ENCODE measurements around the gene C19orf12. TPM values are rescaled to one million over a fixed set of nuclear protein-coding genes. Genes with fewer than 3 reads are reported as not detected.
A peak's percentile ranks its signal among the peaks of the same experiment; 100 is the strongest.

C19orf12 gene
- polyA plus RNA-seq, 1 donor from 2014 or later, result 83.8 TPM

- Histone ChIP-seq H3K27me3 (ENCODE audit: insufficient read depth, low read depth, low read length) (no peaks in the 10 kb centered on the region), H3K9ac (ENCODE audit: low read length) (no peak overlapping the region), H3K27ac (ENCODE audit: low read length) (no peak overlapping the region), H3F3A (ENCODE audit: insufficient read depth, low read length, poor library complexity, severe bottlenecking) (no peaks in the 10 kb centered on the region), H2AFZ (ENCODE audit: low read depth, low read length) (no peak overlapping the region), H3K79me2 (replicated peaks; ENCODE audit: insufficient read depth, low read length) (no peaks in the 10 kb centered on the region), H3K9me3 (ENCODE audit: low read length) (no peaks in the 10 kb centered on the region), H3K4me2 (ENCODE audit: low read length) (no peak overlapping the region), H3K9me2 (ENCODE audit: insufficient read depth, low read length) (no peaks in the 10 kb centered on the region), H3K4me3 (ENCODE audit: low read length) (no peak overlapping the region), H3K36me3 (ENCODE audit: insufficient read depth, low read length) (no peaks in the 10 kb centered on the region), H4K20me1 (ENCODE audit: insufficient read depth) (no peaks in the 10 kb centered on the region)
- TF ChIP-seq SMC3 (conservative IDR thresholded peaks at IDR 0.05; ENCODE audit: poor library complexity) (no peak), MXI1 (conservative IDR thresholded peaks at IDR 0.05; ENCODE audit: poor library complexity, severe bottlenecking) (no peak), POLR2AphosphoS5 (IDR thresholded peaks at IDR 0.05) (no peak), EP300 (conservative IDR thresholded peaks at IDR 0.05; ENCODE audit: poor library complexity, severe bottlenecking) (no peak)
Observed at GRCh38 chr19:29696565-29696846, 18.6 kb downstream of the C19orf12 start.

- H3K27ac ChIP-seq (ENCODE audit: low read length), result no peak overlapping the region
- no peak overlapping the region for H3K4me2 ChIP-seq (ENCODE audit: low read length)
- no peaks in the 10 kb centered on the region for H3K27me3 ChIP-seq (ENCODE audit: insufficient read depth, low read depth, low read length)
- no peaks in the 10 kb centered on the region for H3K79me2 ChIP-seq (replicated peaks; ENCODE audit: insufficient read depth, low read length)
- H3K9me3 ChIP-seq (ENCODE audit: low read length), result no peaks in the 10 kb centered on the region
- H3K9me2 ChIP-seq (ENCODE audit: insufficient read depth, low read length), result no peaks in the 10 kb centered on the region
- no peaks in the 10 kb centered on the region for H4K20me1 ChIP-seq (ENCODE audit: insufficient read depth)
- H3F3A ChIP-seq (ENCODE audit: insufficient read depth, low read length, poor library complexity, severe bottlenecking), result no peaks in the 10 kb centered on the region
- TF ChIP-seq SMC3 (conservative IDR thresholded peaks at IDR 0.05; ENCODE audit: poor library complexity) (no peak), MXI1 (conservative IDR thresholded peaks at IDR 0.05; ENCODE audit: poor library complexity, severe bottlenecking) (no peak), REST (IDR thresholded peaks at IDR 0.05; ENCODE audit: borderline replicate concordance) (no peak), TAF1 (IDR thresholded peaks at IDR 0.05; ENCODE audit: low read depth) (no peak), POLR2AphosphoS5 (IDR thresholded peaks at IDR 0.05) (no peak), EP300 (conservative IDR thresholded peaks at IDR 0.05; ENCODE audit: poor library complexity, severe bottlenecking) (no peak)
- no peak overlapping the region for H3K4me3 ChIP-seq (ENCODE audit: low read length)
- no peak overlapping the region for H2AFZ ChIP-seq (ENCODE audit: low read depth, low read length)
- H3K9ac ChIP-seq (ENCODE audit: low read length), result no peak overlapping the region
- H3K36me3 ChIP-seq (ENCODE audit: insufficient read depth, low read length), result no peaks in the 10 kb centered on the region
Observed at GRCh38 chr19:29695765-29696564, 19.1 kb downstream of the C19orf12 start.

DNA sequence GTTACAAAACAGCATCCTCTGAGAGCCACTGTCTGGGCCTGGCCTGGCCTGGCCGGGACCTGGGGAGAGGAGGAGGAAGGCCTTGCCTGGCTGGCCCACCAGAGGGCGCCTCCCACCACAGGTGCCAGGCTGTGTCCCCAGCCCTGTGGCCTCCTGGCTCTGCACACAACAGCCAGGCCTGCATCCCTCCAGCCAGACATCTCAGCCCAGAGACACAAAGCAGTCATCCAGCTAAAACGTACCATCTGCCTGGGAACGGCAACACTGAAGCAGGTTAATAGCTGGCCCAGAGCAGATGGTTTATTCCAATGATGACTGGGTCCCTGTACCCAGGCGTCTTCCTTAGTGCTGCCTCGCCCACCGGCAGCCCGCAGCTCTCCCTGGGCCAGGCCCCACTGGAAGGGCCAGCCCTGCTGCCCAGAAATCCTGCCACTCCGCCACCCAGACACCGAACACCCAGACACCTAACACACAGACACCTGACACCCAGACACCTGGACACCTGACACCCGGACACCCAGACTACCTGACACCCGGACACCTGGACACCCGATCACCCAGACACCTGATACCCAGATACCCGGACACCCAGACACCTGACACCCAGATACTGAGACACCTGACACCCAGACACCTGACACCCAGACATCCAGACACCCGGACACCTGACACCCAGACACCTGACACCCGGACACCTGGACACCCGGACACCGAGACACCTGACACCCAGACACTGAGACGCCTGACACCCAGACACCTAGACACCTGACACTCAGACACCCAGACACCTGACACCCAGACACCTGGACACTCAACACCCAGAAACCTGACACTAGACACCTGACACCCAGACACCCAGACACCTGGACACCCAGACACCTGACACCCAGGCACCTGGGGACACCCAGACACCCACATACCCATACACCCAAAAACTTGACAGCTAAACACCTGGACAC is 20.1 kb downstream of the C19orf12 start:
- Histone ChIP-seq H3K9ac (ENCODE audit: low read length) (no peak overlapping the region), H3K27me3 (ENCODE audit: insufficient read depth, low read depth, low read length) (no peaks in the 10 kb centered on the region), H4K20me1 (ENCODE audit: insufficient read depth) (no peaks in the 10 kb centered on the region), H2AFZ (ENCODE audit: low read depth, low read length) (no peak overlapping the region), H3F3A (ENCODE audit: insufficient read depth, low read length, poor library complexity, severe bottlenecking) (no peaks in the 10 kb centered on the region), H3K36me3 (ENCODE audit: insufficient read depth, low read length) (no peaks in the 10 kb centered on the region), H3K9me3 (ENCODE audit: low read length) (no peaks in the 10 kb centered on the region), H3K9me2 (ENCODE audit: insufficient read depth, low read length) (no peaks in the 10 kb centered on the region), H3K79me2 (replicated peaks; ENCODE audit: insufficient read depth, low read length) (no peaks in the 10 kb centered on the region), H3K4me3 (ENCODE audit: low read length) (no peak overlapping the region), H3K4me2 (ENCODE audit: low read length) (no peak overlapping the region), H3K27ac (ENCODE audit: low read length) (no peak overlapping the region)
- no peak for TF ChIP-seq MXI1 (conservative IDR thresholded peaks at IDR 0.05; ENCODE audit: poor library complexity, severe bottlenecking)
- TF ChIP-seq SMC3 (conservative IDR thresholded peaks at IDR 0.05; ENCODE audit: poor library complexity), result peak; percentile 78
- TF ChIP-seq RAD21 (conservative IDR thresholded peaks at IDR 0.05), result peak; percentile 75
- TF ChIP-seq, protein P1, sequence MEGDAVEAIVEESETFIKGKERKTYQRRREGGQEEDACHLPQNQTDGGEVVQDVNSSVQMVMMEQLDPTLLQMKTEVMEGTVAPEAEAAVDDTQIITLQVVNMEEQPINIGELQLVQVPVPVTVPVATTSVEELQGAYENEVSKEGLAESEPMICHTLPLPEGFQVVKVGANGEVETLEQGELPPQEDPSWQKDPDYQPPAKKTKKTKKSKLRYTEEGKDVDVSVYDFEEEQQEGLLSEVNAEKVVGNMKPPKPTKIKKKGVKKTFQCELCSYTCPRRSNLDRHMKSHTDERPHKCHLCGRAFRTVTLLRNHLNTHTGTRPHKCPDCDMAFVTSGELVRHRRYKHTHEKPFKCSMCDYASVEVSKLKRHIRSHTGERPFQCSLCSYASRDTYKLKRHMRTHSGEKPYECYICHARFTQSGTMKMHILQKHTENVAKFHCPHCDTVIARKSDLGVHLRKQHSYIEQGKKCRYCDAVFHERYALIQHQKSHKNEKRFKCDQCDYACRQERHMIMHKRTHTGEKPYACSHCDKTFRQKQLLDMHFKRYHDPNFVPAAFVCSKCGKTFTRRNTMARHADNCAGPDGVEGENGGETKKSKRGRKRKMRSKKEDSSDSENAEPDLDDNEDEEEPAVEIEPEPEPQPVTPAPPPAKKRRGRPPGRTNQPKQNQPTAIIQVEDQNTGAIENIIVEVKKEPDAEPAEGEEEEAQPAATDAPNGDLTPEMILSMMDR (IDR thresholded peaks at IDR 0.05; ENCODE audit: poor library complexity, severe bottlenecking), result peak; percentile 84

Data from neural cell (in vitro differentiated cells).